BLaER1 treated with 17β-estradiol and CSF1 and Interleukin-3, amounts not matched to agents 10 nM and 100 nM (cell line): ENCODE data around the gene SLC7A5.
A peak's percentile ranks its signal among the peaks of the same experiment; 100 is the strongest.

Experiments
- H3K27ac ChIP-seq, 11 experiments: shearing (Covaris generic); formaldehyde crosslinking; 2 replicates each; pipeline ENCODE4 v1.8.1; 2022
- H3K27me3 ChIP-seq, 11 experiments: shearing (Covaris generic); formaldehyde crosslinking; 2 replicates each; pipeline ENCODE4 v1.8.1; 2022
- H3K36me3 ChIP-seq, 11 experiments: shearing (Covaris generic); formaldehyde crosslinking; 2 replicates each; pipeline ENCODE4 v1.8.1; 2022
- H3K4me1 ChIP-seq, 10 experiments: shearing (Covaris generic); formaldehyde crosslinking; 2 replicates each; pipeline ENCODE4 v1.8.1; 2022
- H3K4me2 ChIP-seq, 11 experiments: shearing (Covaris generic); formaldehyde crosslinking; 2 replicates each; pipeline ENCODE4 v1.8.1; 2022
- H3K4me3 ChIP-seq, 10 experiments: shearing (Covaris generic); formaldehyde crosslinking; 2 replicates each; pipeline ENCODE4 v1.8.1; 2022
- H3K9ac ChIP-seq, 11 experiments: shearing (Covaris generic); formaldehyde crosslinking; 2 replicates each; pipeline ENCODE4 v1.8.1; 2022
- H3K9me3 ChIP-seq, 11 experiments: shearing (Covaris generic); formaldehyde crosslinking; replicated peaks in 1 of 11; 2 replicates each; pipeline ENCODE4 v1.8.1; 2022
- H4K20me1 ChIP-seq, 11 experiments: shearing (Covaris generic); formaldehyde crosslinking; 2 replicates each; pipeline ENCODE4 v1.8.1; 2022
- Cebpa-rat ChIP-seq, 11 experiments: shearing (Covaris generic); IDR thresholded peaks; 2 replicates each; pipeline ENCODE4 v1.8.1; 2022

Gene SLC7A5

GRCh38 chr16:87843678-87844105, 25.6 kb downstream of the SLC7A5 start:
- Histone ChIP-seq H3K36me3 (peaks cover 73 to 99% (median 97%) of the 10 kb centered on the region in 11 experiments), H3K9me3 (no peaks in the 10 kb centered on the region), H3K4me3 (peak overlapping the region in 1 of 10 experiments; percentile 14; a peak in 1 of 20 replicates), H3K9ac (peak overlapping the region in 7 of 11 experiments; percentile 1 to 65 (median 39); a peak in 10 of 22 replicates), H3K4me2 (peak overlapping the region; percentile 50 to 89 (median 80)), H4K20me1 (peaks cover 98 to 100% (median 100%) of the 10 kb centered on the region in 11 experiments), H3K27ac (peak overlapping the region in 5 of 11 experiments; percentile 12 to 42 (median 37); a peak in 7 of 22 replicates), H3K4me1 (peaks cover 51 to 100% (median 99%) of the 10 kb centered on the region in 10 experiments), H3K27me3 (0 out of 22 replicates have a peak, but pooled peaks cover 0 to 9% (median 0%) of the 10 kb centered on the region in 11 experiments)
- no peak for TF ChIP-seq Cebpa-rat (IDR thresholded peaks at IDR 0.05)

DNA sequence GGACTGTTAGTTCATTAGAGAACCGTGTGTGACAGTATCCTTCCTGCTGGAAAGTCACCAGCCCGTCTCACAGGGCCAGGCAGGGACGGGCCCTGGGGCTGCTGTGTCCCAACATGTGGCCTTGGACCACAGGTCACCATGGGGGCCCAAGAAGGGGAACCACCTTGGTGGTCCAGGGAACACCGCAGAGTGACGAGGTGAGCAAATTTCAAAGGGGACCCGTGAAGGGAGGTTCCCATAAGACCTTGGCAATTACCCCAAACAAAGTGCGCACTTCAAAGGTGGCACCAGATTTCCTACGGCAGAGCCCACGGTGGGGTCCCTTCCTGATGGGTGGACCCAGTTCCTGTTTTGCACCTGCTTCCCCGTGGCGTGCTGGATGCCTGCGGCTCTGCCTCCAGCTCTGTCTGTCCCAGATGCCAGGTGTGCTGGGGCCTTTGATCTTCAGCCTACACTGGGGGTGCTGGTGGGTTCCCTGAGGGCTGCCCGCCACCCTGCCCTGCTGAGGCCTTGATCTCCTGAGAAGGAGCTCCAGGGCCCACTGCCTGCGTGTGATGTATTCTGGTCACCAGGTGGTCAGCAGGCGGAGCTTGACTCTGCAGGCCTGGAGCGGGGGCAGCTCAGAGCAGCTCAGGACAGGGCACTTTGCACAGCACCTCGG, 27.0 kb downstream of the SLC7A5 start:
- H3K9ac ChIP-seq, result peak overlapping the region in 5 of 11 experiments; percentile 3 to 51 (median 15); a peak in 7 of 22 replicates
- H3K4me2 ChIP-seq, result peak overlapping the region in 10 of 11 experiments; percentile 10 to 89 (median 76); a peak in 18 of 22 replicates
- no peak for TF ChIP-seq Cebpa-rat (IDR thresholded peaks at IDR 0.05)
- 0 out of 22 replicates have a peak, but pooled peaks cover 0 to 9% (median 0%) of the 10 kb centered on the region in 11 experiments for H3K27me3 ChIP-seq
- peaks cover 55 to 100% (median 99%) of the 10 kb centered on the region in 10 experiments for H3K4me1 ChIP-seq
- H3K4me3 ChIP-seq, result no peak overlapping the region
- 0 out of 22 replicates have a peak overlapping the region, but pooled peaks of 1 of the 11 experiments have one; percentile 14 for H3K27ac ChIP-seq
- peaks cover 91 to 100% (median 100%) of the 10 kb centered on the region in 11 experiments for H4K20me1 ChIP-seq
- no peaks in the 10 kb centered on the region for H3K9me3 ChIP-seq
- H3K36me3 ChIP-seq, result peaks cover 73 to 99% (median 97%) of the 10 kb centered on the region in 11 experiments

- Histone ChIP-seq H3K9ac (peak overlapping the region in 4 of 11 experiments; percentile 15 to 44 (median 26); a peak in 4 of 22 replicates), H3K4me2 (peak overlapping the region in 7 of 11 experiments; percentile 12 to 89 (median 81); a peak in 10 of 22 replicates), H3K27me3 (0 out of 22 replicates have a peak, but pooled peaks cover 0 to 9% (median 0%) of the 10 kb centered on the region in 11 experiments), H3K4me3 (no peak overlapping the region), H3K36me3 (peaks cover 68 to 99% (median 96%) of the 10 kb centered on the region in 11 experiments), H3K27ac (0 out of 22 replicates have a peak overlapping the region, but pooled peaks of 1 of the 11 experiments have one; percentile 14), H4K20me1 (peaks cover 84 to 100% (median 100%) of the 10 kb centered on the region in 11 experiments), H3K9me3 (no peaks in the 10 kb centered on the region), H3K4me1 (peaks cover 55 to 100% (median 99%) of the 10 kb centered on the region in 10 experiments)
- no peak for TF ChIP-seq Cebpa-rat (IDR thresholded peaks at IDR 0.05)
Measured at GRCh38 chr16:87841340-87842208, 27.7 kb downstream of the SLC7A5 start.

DNA sequence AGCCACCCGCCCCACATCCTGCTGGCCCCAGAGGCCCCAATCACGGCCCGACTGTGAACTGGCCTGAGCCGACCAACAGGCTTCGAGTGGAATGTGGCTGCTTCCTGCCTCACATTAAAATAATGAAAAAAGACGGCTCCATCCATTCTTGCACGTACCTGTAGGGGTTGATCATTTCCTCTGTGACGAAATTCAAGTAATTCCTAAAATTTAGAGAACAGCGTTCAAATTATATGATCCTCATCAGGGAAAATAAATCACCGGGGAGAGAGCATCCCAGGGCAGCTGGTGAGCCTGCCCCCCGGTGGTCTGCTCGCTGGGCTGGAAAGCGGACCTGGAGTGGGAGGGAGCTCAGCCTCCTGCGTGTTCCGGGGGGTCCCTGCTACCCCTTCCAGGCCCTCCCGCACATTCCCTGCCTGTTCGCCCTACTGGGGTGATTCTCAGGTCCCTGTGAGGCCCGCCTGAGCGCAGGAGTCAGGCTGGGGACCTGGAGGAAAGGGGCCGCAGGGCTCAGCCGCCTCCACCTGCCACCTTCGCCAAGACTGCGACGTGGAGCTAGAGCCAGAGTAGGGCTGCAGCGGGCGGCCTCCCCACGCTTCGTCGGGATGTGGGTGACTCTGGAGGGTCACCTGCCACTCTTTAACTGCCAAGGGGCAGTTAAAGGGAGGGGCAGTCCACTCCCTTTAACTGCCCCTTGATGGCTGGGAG, 28.9 kb downstream of the SLC7A5 start:
- Histone ChIP-seq H3K4me1 (peaks cover 56 to 100% (median 99%) of the 10 kb centered on the region in 10 experiments), H3K27ac (peak overlapping the region in 2 of 11 experiments; percentile 7 to 44; a peak in 2 of 22 replicates), H3K4me3 (no peak overlapping the region), H3K9ac (peak overlapping the region in 4 of 11 experiments; percentile 39 to 71 (median 56); a peak in 5 of 22 replicates), H3K27me3 (0 out of 22 replicates have a peak, but pooled peaks cover 0 to 6% (median 0%) of the 10 kb centered on the region in 11 experiments), H3K4me2 (peak overlapping the region in 7 of 11 experiments; percentile 82 to 95 (median 90); a peak in 10 of 22 replicates), H3K9me3 (no peaks in the 10 kb centered on the region), H3K36me3 (peaks cover 76 to 99% (median 97%) of the 10 kb centered on the region in 11 experiments), H4K20me1 (peaks cover 77 to 100% (median 100%) of the 10 kb centered on the region in 11 experiments)
- TF ChIP-seq Cebpa-rat (IDR thresholded peaks at IDR 0.05), result no peak

DNA sequence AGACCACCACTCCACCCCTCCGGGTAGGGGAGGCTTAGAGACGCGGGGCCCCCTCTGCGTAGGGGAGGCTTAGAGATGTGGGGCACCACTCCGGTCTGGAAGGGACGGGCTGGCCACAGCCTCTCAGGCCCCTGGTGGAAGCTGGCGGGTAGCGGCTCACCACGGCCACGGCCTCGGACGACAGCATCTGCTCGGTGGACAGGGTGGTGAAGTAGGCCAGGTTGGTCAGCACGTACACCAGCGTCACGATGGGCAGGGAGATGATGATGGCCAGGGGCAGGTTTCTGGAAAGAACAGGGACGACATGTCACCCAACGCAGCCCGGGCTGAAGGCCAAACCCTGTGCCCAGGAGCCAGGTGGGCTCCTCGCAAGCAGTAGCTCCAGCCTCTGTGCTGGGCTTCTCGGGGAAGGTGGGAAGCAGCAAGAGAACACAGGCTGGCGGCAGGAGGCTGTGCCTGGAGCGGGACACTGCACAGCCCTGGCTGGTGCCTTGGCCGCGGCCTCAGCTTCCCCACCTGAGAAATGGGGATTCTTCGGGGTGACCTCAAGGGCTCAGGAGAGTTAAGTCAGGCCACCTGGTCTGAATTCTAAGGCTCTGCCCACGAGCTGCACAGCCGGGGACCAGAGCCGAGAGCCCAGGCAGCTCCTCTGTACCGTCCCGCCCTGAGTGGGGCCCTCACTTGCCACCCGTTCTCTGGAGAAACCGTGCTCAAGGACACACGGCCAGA, 29.6 kb downstream of the SLC7A5 start:
- H3K9me3 ChIP-seq, result no peaks in the 10 kb centered on the region
- H3K36me3 ChIP-seq, result peaks cover 83 to 100% (median 99%) of the 10 kb centered on the region in 11 experiments
- peak overlapping the region in 8 of 11 experiments; percentile 15 to 71 (median 49); a peak in 11 of 22 replicates for H3K9ac ChIP-seq
- H3K4me2 ChIP-seq, result peak overlapping the region; percentile 78 to 96 (median 89); a peak in 20 of 22 replicates
- no peak for TF ChIP-seq Cebpa-rat (IDR thresholded peaks at IDR 0.05)
- H3K4me1 ChIP-seq, result peaks cover 57 to 100% (median 99%) of the 10 kb centered on the region in 10 experiments
- peak overlapping the region in 5 of 11 experiments; percentile 5 to 44 (median 8); a peak in 4 of 22 replicates for H3K27ac ChIP-seq
- H3K4me3 ChIP-seq, result no peak overlapping the region
- H3K27me3 ChIP-seq, result peaks cover 0 to 8% (median 0%) of the 10 kb centered on the region in 11 experiments; a peak in 1 of 22 replicates
- peaks cover 73 to 100% (median 100%) of the 10 kb centered on the region in 11 experiments for H4K20me1 ChIP-seq

DNA sequence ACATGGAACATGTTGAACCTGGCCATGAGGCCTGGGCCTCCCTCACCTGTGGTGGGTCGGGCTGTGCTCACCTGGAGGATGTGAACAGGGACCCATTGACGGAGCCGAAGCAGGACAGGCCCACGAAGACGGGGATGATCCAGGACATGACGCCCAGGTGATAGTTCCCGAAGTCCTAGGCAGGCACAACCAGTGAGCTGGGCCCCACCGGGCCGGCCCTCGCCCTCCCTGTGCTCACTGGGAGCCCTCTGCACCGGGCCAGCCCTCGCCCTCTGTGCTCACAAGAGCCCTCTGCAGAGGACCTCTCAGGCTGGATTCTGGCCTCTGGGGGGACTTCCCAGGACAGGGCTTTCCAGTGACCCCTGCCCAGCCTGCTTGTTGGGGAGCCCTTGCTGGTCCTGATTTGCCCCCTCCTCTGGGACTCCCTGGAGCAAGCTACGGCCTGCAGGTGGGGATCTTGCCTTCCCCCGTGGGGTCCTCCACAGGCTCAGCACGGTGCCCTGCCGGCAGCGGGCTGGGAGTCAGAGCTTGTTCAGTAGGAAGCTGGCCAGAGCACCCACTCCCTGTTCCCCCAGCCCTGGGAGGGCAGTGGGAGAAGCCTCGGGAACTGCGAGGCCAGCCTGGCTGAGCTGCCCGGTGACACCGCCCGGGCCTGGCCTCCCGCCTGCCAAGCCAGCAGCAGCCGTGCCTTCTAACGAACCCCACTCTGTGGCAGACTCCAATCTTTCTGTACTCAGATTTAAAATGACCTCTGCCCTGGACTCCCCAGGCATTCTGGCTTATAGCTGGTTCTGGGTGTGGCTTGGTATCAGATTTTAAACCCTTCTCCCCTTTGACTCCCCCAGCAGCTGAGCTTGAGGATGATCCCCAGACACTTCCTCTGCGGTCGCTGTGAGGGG, 30.4 kb downstream of the SLC7A5 start:
- Histone ChIP-seq H3K9me3 (no peaks in the 10 kb centered on the region), H4K20me1 (peaks cover 69 to 100% (median 100%) of the 10 kb centered on the region in 11 experiments), H3K27ac (peak overlapping the region in 6 of 11 experiments; percentile 5 to 44 (median 30); a peak in 6 of 22 replicates), H3K4me2 (peak overlapping the region; percentile 78 to 96 (median 89)), H3K4me3 (no peak overlapping the region; a peak in 1 of 20 replicates), H3K36me3 (peaks cover 90 to 100% (median 99%) of the 10 kb centered on the region in 11 experiments), H3K9ac (peak overlapping the region in 9 of 11 experiments; percentile 13 to 71 (median 46); a peak in 13 of 22 replicates), H3K27me3 (peaks cover 0 to 13% (median 0%) of the 10 kb centered on the region in 11 experiments; a peak in 3 of 22 replicates), H3K4me1 (peaks cover 57 to 100% (median 99%) of the 10 kb centered on the region in 10 experiments)
- no peak for TF ChIP-seq Cebpa-rat (IDR thresholded peaks at IDR 0.05)
